Measurements from ENCODE around the gene KRR1. TPM values are rescaled to one million over a fixed set of nuclear protein-coding genes. Genes with fewer than 3 reads are reported as not detected.
"Not testable (repeated sequence)": the region's sequence is repeated elsewhere in the genome, so short reads cannot be mapped to it uniquely, and the experiment has no call there.

Gene KRR1
- total RNA-seq, 2 donors from 2014 or later: 47.6 TPM

GRCh38 chr12:75445137-75445507, 66.3 kb downstream of the KRR1 start:
- DNase-seq (ENCODE audit: low spot score); intact Hi-C loops (cut with DNase I): not testable (repeated sequence)

DNA sequence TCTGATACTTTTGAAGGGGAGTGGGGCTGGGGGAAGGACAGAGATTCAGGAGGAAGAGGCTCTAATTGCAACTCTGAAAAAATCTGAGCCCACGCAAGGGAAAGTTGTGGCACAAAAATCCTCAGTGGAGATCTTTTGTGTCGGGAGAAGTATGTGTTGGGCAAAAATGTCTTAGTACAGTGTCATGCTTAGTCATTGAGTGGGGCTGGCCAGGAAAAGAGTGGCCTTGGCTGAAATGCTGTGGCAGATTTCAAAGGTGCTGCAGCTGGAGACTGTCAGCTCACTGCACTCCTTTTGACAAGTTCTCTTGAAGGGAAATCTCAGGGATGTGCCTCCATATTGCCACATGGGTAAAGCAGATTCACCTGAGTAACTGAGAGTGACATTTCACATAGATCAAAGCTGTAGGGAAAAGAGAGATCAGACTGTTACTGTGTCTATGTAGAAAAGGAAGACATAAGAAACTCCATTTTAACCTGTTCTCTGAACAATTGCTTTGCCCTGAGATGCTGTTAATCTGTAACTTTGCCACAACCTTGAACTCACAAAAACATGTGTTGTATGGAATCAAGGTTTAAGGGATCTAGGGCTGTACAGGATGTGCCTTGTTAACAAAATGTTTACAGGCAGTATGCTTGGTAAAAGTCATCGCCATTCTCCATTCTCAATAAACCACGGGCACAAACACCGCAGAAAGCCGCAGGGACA, 66.8 kb downstream of the KRR1 start:
- intact Hi-C loops (cut with DNase I): no loop called here
- DNase-seq (ENCODE audit: low spot score): no peak

GRCh38 chr12:75443709-75444108, 67.7 kb downstream of the KRR1 start:
- intact Hi-C loops (cut with DNase I): no loop called here
- DNase-seq (ENCODE audit: low spot score): no peak

GRCh38 chr12:75442454-75442853, 69.0 kb downstream of the KRR1 start:
- intact Hi-C loops (cut with DNase I); DNase-seq (ENCODE audit: low spot score): not testable (repeated sequence)

- DNase-seq (ENCODE audit: low spot score); intact Hi-C loops (cut with DNase I): not testable (repeated sequence)
These were observed 69.5 kb downstream of the KRR1 start for GRCh38 chr12:75441687-75442449.

Other genes starting within 250 kb of the KRR1 start
- 10 to 100 TPM in 1 of 2 donors, 1 to 10 TPM in 1; 8.6 to 13.5 TPM for gene CAPS2, start 181.3 kb downstream of the KRR1 start, total RNA-seq
- gene GLIPR1L1, start 176.9 kb downstream of the KRR1 start, total RNA-seq: not detected
- gene GLIPR1L2, start 120.5 kb downstream of the KRR1 start, total RNA-seq: under 1 TPM; 0.38 to 0.65 TPM
- gene GLIPR1, start 30.9 kb downstream of the KRR1 start, total RNA-seq: 10 to 100 TPM; 57.2 to 68.0 TPM